ENCODE data around the gene P2RY2. TPM values are rescaled to one million over a fixed set of nuclear protein-coding genes. Genes with fewer than 3 reads are reported as not detected.

P2RY2 gene
- total and polyA plus RNA-seq, 7 donors: 18.7 to 90.9 (median 44.2) TPM

GRCh38 chr11:73172992-73173656, 45.0 kb upstream of the P2RY2 start:
- Histone ChIP-seq H3K36me3 (ENCODE audit: insufficient read depth in 1 of 2, low read depth in 1 of 2) (no peaks in the 10 kb centered on the region), H3K27me3 (ENCODE audit: insufficient read depth in 3 of 3, low read length in 2 of 3) (no peaks in the 10 kb centered on the region), H3K9me3 (no peaks in the 10 kb centered on the region), H3K27ac (peak overlapping the region; percentile 6), H3K4me1 (peaks cover 27% of the 10 kb centered on the region), H3K4me3 (no peak overlapping the region)
- DNase-seq: no peak
- WGBS, 3 donors: 75 to 87% (median 75%) methylated on average over 4 of the region's 4 CpGs
- intact Hi-C loops (cut with DNase I): no loop called here
- TF ChIP-seq CTCF (IDR thresholded peaks at IDR 0.05): no peak
- ATAC-seq: no peak

GRCh38 chr11:73173755-73174494, 44.2 kb upstream of the P2RY2 start:
- Histone ChIP-seq H3K27ac (peak overlapping the region; percentile 58), H3K9me3 (no peaks in the 10 kb centered on the region), H3K27me3 (ENCODE audit: insufficient read depth in 3 of 3, low read length in 2 of 3) (no peaks in the 10 kb centered on the region), H3K4me3 (no peak overlapping the region), H3K36me3 (ENCODE audit: insufficient read depth in 1 of 2, low read depth in 1 of 2) (no peaks in the 10 kb centered on the region), H3K4me1 (peaks cover 21% of the 10 kb centered on the region)
- intact Hi-C loops (cut with DNase I): no loop called here
- DNase-seq (peak; percentile 60 to 88), ATAC-seq (peak; percentile 79 to 91 (median 86))
- WGBS, 3 donors: 39 to 48% (median 45%) methylated on average over 11 of the region's 11 CpGs
- TF ChIP-seq CTCF (IDR thresholded peaks at IDR 0.05): no peak

- Histone ChIP-seq H3K36me3 (ENCODE audit: insufficient read depth in 1 of 2, low read depth in 1 of 2) (no peaks in the 10 kb centered on the region), H3K4me1 (peaks cover 16% of the 10 kb centered on the region), H3K27ac (peak overlapping the region; percentile 58), H3K4me3 (no peak overlapping the region), H3K27me3 (ENCODE audit: insufficient read depth in 3 of 3, low read length in 2 of 3) (no peaks in the 10 kb centered on the region), H3K9me3 (no peaks in the 10 kb centered on the region)
- WGBS, 3 donors: 90 to 98% (median 91%) methylated on average over 3 of the region's 3 CpGs
- peak in 1 of 2 donors; percentile 12 for DNase-seq
- ATAC-seq: no peak
- TF ChIP-seq CTCF (IDR thresholded peaks at IDR 0.05): no peak
- intact Hi-C loops (cut with DNase I): no loop called here
Measured at GRCh38 chr11:73174495-73174791, 43.6 kb upstream of the P2RY2 start.

DNA sequence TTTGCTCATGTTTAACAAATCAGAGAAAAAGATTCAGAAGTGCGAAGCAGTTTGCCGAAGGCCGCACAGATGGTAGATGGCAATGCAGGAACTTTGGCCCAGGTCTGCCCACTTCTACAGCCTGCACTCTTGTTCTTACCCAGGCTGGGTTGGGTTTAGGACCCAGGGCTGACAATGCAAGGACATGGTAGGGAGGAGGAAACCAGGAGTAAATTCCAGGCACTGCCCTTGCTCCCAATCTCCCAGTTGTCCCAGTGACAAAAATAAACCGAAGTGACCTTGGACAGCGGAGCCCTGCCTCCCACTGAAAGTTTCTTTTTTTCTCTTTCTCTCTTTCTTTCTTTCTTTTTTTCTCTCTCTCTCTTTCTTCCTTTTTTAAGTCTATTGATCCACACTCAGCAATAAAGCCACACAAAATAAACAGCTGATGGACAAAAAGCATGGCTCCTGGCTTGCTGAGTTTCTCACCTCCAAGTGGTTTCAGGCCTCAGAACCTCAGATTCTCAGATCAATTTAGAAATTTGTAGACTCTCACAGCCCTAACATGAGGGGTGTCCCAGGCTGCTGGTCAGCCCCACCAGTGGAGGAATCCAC, 42.4 kb upstream of the P2RY2 start:
- peak in 1 of 2 donors; percentile 14 for DNase-seq
- Histone ChIP-seq H3K27me3 (ENCODE audit: insufficient read depth in 3 of 3, low read length in 2 of 3) (no peaks in the 10 kb centered on the region), H3K36me3 (ENCODE audit: insufficient read depth in 1 of 2, low read depth in 1 of 2) (no peaks in the 10 kb centered on the region), H3K4me1 (peaks cover 14% of the 10 kb centered on the region), H3K9me3 (no peaks in the 10 kb centered on the region), H3K4me3 (no peak overlapping the region), H3K27ac (no peak overlapping the region)
- intact Hi-C loops (cut with DNase I): loop anchor here (2.0 to 5.0 kb wide), 4 partner anchors 33 to 453 kb away; partner anchors contain the start of gene FCHSD2 (in 1 of the 2)
- no peak for ATAC-seq
- TF ChIP-seq CTCF (IDR thresholded peaks at IDR 0.05): no peak
- WGBS, 3 donors: 62 to 65% (median 63%) methylated on average over 5 of the region's 5 CpGs

Measured in psoas muscle (tissue), 8 donors.